GM18508 (cell line): Measurements from ENCODE around the gene C19orf25.

ENCODE experiments used
- ATAC-seq: cut with Tn5 transposase; IDR thresholded peaks from one replicate; pipeline ENCODE4 v1.9.1; 2021; ENCODE audit warnings: moderate number of reproducible peaks; ENCODE audit not compliant: insufficient read depth, unreplicated experiment

Gene C19orf25

DNA sequence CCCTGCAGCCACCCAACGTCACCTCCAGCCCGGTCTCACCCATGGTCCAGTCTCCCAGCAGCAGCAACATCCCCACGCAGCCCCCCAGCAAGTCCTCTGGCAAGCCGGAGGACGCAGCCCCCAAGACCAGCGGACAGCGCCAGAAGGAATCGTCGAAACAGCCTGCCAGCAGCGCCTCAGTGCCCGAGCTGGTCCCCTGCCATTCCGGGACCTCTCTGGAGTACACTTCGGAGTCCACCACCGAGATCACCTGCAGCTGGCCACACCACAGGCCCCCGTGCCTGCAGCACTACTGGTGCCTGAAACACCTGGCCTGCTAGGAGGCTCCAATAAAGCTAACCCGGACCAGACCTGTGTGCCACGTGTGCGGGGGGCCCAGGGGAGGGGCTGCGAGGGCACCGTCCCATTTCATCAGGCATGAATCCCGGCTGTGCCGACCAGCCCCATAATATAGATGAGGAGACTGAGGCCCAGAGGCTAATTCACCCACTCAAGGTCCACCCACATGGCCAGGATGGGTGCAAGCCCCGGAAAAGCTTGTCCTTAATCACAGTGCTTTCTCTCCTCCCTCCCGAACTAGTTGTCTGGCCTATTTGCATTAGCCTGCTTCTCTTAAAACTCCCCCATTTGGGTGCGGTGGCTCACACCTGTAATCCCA is 18.7 kb upstream of the C19orf25 start:
- ATAC-seq = no peak

DNA sequence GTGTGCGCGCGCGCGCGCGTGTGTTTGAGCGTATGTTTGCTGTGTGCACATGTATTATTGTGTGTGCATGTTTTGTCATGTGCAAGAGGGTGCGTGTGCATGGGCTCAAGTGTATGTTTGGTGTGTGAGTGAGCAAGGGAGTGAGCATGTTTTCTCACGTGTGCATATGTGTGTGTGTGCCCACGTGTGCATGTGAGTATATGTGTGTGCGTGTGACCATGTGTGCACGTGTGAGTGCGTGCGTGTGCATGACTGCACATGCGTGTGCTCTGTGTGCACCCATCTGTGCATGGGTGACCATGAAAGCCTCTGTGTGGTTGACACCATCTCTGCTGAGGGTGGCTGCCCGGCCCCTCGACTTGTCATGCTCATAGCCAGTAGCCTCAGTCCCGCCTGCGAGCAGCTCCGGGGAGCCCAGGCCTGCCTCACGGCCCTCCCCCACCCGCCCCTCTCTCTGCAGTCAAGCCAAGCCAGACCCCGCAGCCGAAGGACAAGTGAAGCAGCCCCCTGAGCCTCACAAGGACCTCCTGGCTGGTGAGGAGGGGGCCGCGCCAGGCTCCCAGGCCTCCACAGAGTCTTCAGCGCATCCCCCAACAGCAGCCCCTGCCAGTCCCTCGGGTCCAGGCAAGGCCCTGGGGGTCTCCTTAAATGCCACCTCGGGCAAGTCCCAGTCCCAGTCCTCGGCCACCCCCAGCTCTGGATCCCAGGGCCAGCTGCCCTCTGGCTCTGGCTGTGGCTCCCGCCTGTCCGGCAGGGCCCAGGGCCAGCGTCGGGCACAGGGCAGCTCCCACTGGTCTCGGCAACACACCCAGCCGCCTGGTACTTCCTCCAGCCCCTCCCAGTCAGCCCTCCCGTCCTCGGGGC is 17.9 kb upstream of the C19orf25 start:
- no peak for ATAC-seq

DNA sequence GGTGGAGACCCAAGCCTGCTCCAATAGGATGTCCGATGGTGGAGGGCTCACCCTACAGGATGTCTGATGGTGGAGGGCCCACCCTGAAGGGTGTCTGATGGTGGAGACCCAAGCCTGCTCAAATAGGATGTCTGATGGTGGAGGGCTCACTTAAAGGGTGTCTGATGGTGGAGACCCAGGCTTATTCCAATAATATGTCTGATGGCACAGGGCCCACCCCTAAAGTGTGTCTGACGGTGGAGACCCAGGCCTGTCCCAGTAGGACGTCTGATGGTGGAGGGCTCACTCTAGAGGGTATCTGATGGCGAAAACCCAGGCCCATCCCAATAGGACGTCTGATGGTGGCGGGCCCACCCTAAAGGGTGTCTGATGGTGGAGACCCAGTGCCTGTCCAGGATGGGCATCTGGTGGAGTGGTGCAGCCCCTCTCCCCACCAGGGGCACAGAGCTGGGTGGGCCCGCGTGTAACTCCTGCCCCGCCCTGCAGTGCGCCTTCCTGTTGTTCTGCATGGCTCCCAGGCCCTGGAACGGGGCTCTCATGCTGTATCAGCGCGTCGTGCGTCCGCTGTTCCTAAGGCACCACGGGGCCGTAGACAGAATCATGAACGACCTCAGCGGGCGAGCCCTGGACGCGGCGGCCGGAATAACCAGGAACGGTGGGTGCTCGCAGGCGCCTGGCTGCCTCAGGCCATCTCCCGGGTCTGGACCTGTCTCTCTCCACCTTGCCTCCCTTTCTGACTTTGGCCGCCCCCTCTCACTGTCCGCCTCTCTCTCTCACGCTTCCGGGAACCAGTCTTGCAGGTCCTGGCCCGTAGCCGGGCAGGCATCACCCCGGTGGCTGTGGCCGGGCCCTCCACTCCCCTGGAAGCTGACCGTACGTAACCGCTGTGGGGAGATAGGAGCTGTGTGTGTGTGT is 17.0 kb upstream of the C19orf25 start:
- ATAC-seq = no peak

- no peak for ATAC-seq
These were observed 16.2 kb upstream of the C19orf25 start for GRCh38 chr19:1495051-1495798.

DNA sequence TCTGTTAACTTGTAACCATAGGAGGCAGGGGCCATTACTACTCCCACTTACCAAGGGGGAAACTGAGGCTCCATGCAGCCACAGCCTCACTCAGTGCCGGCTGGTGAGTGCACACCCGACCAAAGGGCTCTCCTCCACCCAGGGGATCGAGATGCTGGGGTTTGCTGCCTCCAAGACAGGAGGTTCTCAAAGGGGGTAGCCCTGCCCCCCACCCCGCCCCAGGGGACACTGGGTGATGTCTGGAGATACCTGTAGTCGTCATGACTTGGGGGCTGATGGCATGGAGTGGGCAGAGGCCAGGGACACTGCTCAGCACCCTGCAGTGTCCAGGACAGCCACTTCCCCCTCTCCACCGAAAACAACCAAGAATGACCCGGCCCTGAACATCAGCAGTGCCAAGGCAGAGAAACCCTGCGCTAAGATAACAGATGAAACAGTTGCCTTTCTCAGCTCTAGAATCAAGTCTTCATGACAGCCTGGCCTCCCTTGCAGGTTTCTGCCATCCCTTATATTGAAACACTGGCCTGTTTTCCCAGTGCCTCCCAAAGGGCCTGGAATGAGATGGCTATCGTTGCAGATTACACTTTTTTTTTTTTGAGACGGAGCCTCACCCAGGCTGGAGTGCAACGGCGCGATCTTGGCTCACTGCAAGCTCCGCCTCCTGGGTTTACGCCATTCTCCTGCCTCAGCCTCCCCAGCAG is 15.2 kb upstream of the C19orf25 start:
- no peak for ATAC-seq

GRCh38 chr19:1492474-1493006 is 13.5 kb upstream of the C19orf25 start:
- no peak for ATAC-seq

DNA sequence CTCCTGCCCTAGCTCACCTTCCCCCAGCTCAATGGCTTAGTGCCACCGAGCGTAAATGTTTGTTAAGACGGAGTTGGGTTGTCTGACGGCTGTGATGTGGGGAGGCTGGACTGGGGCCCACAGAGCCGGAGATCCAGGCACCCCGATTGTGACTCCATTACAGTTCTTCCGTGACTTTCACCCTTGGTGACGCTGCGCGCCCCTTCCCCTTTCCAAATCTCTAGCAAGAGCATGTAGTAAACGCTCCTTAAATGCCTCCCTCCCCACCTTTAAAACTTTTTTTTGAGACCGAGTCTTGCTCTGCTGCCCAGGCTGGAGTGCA is 12.8 kb upstream of the C19orf25 start:
- ATAC-seq = no peak

- no peak for ATAC-seq
These were observed 12.3 kb upstream of the C19orf25 start, which contains the start of gene REEP6 for GRCh38 chr19:1491114-1491848. Gene REEP6 (plus strand): TSS chr19:1491181. CDS start chr19:1491270, 89 bp downstream.

GRCh38 chr19:1490311-1491113 is 11.5 kb upstream of the C19orf25 start, which contains the start of gene PCSK4:
Gene PCSK4 (minus strand): TSS chr19:1490350. CDS start chr19:1490346, 4 bp downstream.
- ATAC-seq = peak; percentile 51

GRCh38 chr19:1489463-1490310 is 10.7 kb upstream of the C19orf25 start:
- no peak for ATAC-seq

DNA sequence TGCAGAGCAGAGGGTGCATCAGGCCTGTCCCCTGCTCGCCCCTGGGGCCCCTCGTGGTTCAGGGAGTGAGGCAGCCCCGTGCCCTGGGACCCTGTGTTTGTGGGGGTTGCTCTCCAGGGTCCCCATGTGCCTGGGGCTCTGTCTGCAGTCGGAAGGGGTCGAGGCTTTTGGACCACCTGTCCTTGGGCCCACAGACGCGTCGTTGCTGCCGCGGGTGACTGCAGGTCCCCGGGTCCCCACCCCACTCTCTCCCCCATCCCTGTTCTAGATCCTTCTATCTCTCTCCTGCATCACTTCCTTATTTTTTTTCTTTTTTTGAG is 9.2 kb upstream of the C19orf25 start:
- ATAC-seq = no peak

- ATAC-seq = no peak
These were observed 8.7 kb upstream of the C19orf25 start for GRCh38 chr19:1487576-1488281.

- ATAC-seq = no peak
These were observed 7.9 kb upstream of the C19orf25 start for GRCh38 chr19:1486720-1487575.

DNA sequence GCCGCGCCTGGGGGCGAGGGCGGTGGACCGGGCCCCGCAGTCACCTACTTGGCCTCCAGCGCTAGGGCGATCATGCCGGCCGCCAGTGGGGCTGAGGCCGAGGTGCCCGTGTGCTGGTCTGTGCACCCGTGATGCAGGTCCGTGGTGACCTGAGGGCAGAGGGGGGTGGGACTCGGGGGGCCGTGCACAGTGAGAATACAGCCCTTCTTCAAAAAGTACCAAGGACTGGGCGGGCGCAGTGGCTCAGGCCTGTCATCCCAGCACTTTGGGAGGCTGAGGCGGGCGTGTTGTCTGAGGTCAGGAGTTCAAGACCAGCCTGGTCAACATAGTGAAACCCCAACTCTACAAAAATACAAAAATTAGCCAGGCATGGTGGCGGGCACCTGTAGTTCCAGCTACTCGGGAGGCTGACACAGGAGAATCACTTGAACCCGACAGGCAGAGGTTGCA is 5.0 kb upstream of the C19orf25 start:
- no peak for ATAC-seq
